HepG2 (cell line): ENCODE results near the gene PRKAG1. TPM values are rescaled to one million over a fixed set of nuclear protein-coding genes. Genes with fewer than 3 reads are reported as not detected.

ENCODE experiments used
- ATAC-seq: fragments of 200-7000 bp; cut with Tn5 transposase; 3 replicates; pipeline ENCODE4 v1.9.1; 2020; ENCODE audit warnings: mild to moderate bottlenecking, moderate library complexity
- Bru-seq: library from RNA; stranded (reverse); fragments of 400-500 nt; gene quantifications from one replicate; lab custom pipeline; 2021; lab: Mats Ljungman, UMichigan
- BruChase-seq, 2 experiments: library from RNA; stranded (reverse); fragments of 400-500 nt; gene quantifications; one replicate each; lab custom pipeline; 2021; lab: Mats Ljungman, UMichigan
- BruUV-seq: library from RNA; stranded (reverse); fragments of 400-500 nt; replicated peaks from 2 replicates; lab custom pipeline; 2021; lab: Mats Ljungman, UMichigan
- CTCF ChIA-PET: fragments of 300-600 bp; formaldehyde crosslinking; extraction: SDS; loops from one replicate; lab custom pipeline; 2021; ENCODE audit warnings: low total read pairs, inconsistent platforms, low intra/inter-chr PET ratio; lab: Yijun Ruan, JAX
- POLR2A ChIA-PET: fragments of 350-600 bp; sonication (Branson Sonifier 250); formaldehyde crosslinking; loops from one replicate; lab custom pipeline; 2020; ENCODE audit warnings: antibody characterized with exemption, inconsistent platforms; lab: Yijun Ruan, JAX
- DNase-seq: peaks from one replicate; pipeline ENCODE4 v3.0.0-alpha.2; 2015; ENCODE audit warnings: low spot score
- FAIRE-seq: peaks from 3 replicates; lab custom pipeline; 2011; peaks lifted over from hg19 to GRCh38; lab: Jason Lieb, UNC
- H2AFZ ChIP-seq: one replicate; pipeline ENCODE4 v1.6.1; 2011; ENCODE audit warnings: low read length, inconsistent platforms
- H3K27ac ChIP-seq: fragments of 300-600 bp; 3 replicates; pipeline ENCODE4 v1.8.0; 2011; ENCODE audit warnings: mixed run types, mild to moderate bottlenecking, mixed read lengths, low read length, inconsistent platforms; ENCODE audit not compliant: insufficient read depth; ENCODE audit errors: extremely low read length
- H3K27me3 ChIP-seq, 2 experiments: fragments of 200-600 bp in 1 of 2; 2 replicates in 1 of 2; 3 replicates in 1 of 2; pipeline versions ENCODE4 v1.6.0 to v1.8.0; 2011; ENCODE audit warnings: low read length in 2 of 2, mild to moderate bottlenecking in 2 of 2, moderate library complexity in 2 of 2, inconsistent platforms in 1 of 2; ENCODE audit not compliant: insufficient read depth in 2 of 2, control insufficient read depth in 1 of 2
- H3K36me3 ChIP-seq, 2 experiments: fragments of 200-600 bp in 1 of 2; replicated peaks in 1 of 2; 2 replicates in 1 of 2; 3 replicates in 1 of 2; pipeline versions ENCODE4 v1.5.1 to v1.8.0; 2011; ENCODE audit warnings: low read length in 2 of 2, inconsistent platforms in 1 of 2; ENCODE audit not compliant: insufficient read depth in 2 of 2, control insufficient read depth in 1 of 2
- H3K4me1 ChIP-seq: 2 replicates; pipeline ENCODE4 v1.5.1; 2012; ENCODE audit warnings: low read length, inconsistent platforms; ENCODE audit not compliant: insufficient read depth
- H3K4me2 ChIP-seq: 2 replicates; pipeline ENCODE4 v1.6.0; 2011; ENCODE audit warnings: low read depth, low read length, inconsistent platforms
- H3K4me3 ChIP-seq, 3 experiments: fragments of 200-600 bp in 1 of 3; sonication (generic), shearing (Covaris generic) in 1 of 3; replicated peaks in 1 of 3; 2 replicates each; pipeline ENCODE4 v1.5.1; 2011 to 2016; ENCODE audit warnings: low read length in 3 of 3, inconsistent platforms in 2 of 3, low read depth in 2 of 3, mild to moderate bottlenecking in 2 of 3, control low read depth in 1 of 3, mixed read lengths in 1 of 3; ENCODE audit not compliant: insufficient read depth in 1 of 3
- H3K79me2 ChIP-seq: one replicate; pipeline ENCODE4 v1.6.1; 2011; ENCODE audit warnings: low read length, inconsistent platforms; ENCODE audit not compliant: insufficient read depth
- H3K9ac ChIP-seq: 2 replicates; pipeline ENCODE4 v1.6.0; 2011; ENCODE audit warnings: mild to moderate bottlenecking, low read depth, low read length, inconsistent platforms; ENCODE audit not compliant: insufficient read depth
- H3K9me3 ChIP-seq: 2 replicates; pipeline ENCODE4 v1.5.1; 2012; ENCODE audit warnings: mild to moderate bottlenecking, low read length
- H4K20me1 ChIP-seq: 2 replicates; pipeline ENCODE4 v1.6.0; 2011; ENCODE audit warnings: inconsistent platforms, mild to moderate bottlenecking, low read length, moderate library complexity; ENCODE audit not compliant: insufficient read depth
- CBX5 ChIP-seq: sonication (generic); formaldehyde crosslinking; IDR thresholded peaks from 2 replicates; pipeline ENCODE4 v1.4.0; 2020; ENCODE audit warnings: missing genetic modification reagents, borderline replicate concordance
- DBP ChIP-seq: sonication (generic); formaldehyde crosslinking; IDR thresholded peaks from 2 replicates; pipeline ENCODE4 v1.4.0; 2020; ENCODE audit warnings: missing genetic modification reagents; ENCODE audit errors: not compliant biosample characterization
- HNRNPLL ChIP-seq: fragments of 200-400 bp; formaldehyde crosslinking; IDR thresholded peaks from 2 replicates; pipeline ENCODE4 v1.6.1; 2017; ENCODE audit warnings: mild to moderate bottlenecking, low read depth, low read length; ENCODE audit not compliant: poor library complexity, severe bottlenecking
- HOXD1 ChIP-seq: sonication (generic); formaldehyde crosslinking; IDR thresholded peaks from 2 replicates; pipeline ENCODE4 v1.5.0; 2020; ENCODE audit warnings: missing genetic modification reagents
- MIER3 ChIP-seq: IDR thresholded peaks from 2 replicates; pipeline ENCODE4 v1.6.1; 2016; ENCODE audit warnings: missing compliant biosample characterization, borderline replicate concordance
- SALL2 ChIP-seq: sonication (generic); formaldehyde crosslinking; IDR thresholded peaks from 2 replicates; pipeline ENCODE4 v1.8.1; 2023; ENCODE audit warnings: mild to moderate bottlenecking, missing genetic modification reagents, inconsistent platforms
- ZBTB1 ChIP-seq: sonication (generic); formaldehyde crosslinking; IDR thresholded peaks from 2 replicates; pipeline ENCODE4 v1.4.0; 2020; ENCODE audit warnings: missing genetic modification reagents, borderline replicate concordance
- ZFP37 ChIP-seq: sonication (generic); formaldehyde crosslinking; IDR thresholded peaks from 2 replicates; pipeline ENCODE4 v1.4.0; 2020; ENCODE audit warnings: missing genetic modification reagents, borderline replicate concordance
- ZFP41 ChIP-seq: sonication (generic); formaldehyde crosslinking; IDR thresholded peaks from 2 replicates; pipeline ENCODE4 v1.4.0; 2020; ENCODE audit warnings: mild to moderate bottlenecking, missing genetic modification reagents, borderline replicate concordance
- WGBS: methylation state at CpG from one replicate; pipeline ENCODE4 v1.1.6; 2017; ENCODE audit warnings: low lambda C conversion rate; 5-methylcytosine and 5-hydroxymethylcytosine counted together
- in situ Hi-C: cut with HindIII; loops from 2 replicates; pipeline ENCODE4 v1.10.0; 2017; ENCODE audit warnings: low pct_unique_long_range_greater_than_20kb; ENCODE audit not compliant: extremely low pct_ligation_motif_present
- intact Hi-C: fragments of 100-400 bp; cut with micrococcal nuclease; formaldehyde crosslinking; loops from one replicate; pipeline ENCODE4 v1.10.0; 2022; ENCODE audit not compliant: unreplicated experiment
- long read RNA-seq, 2 experiments: library from RNA in 1 of 2; library from polyadenylated mRNA in 1 of 2; stranded (forward) in 1 of 2; unstranded in 1 of 2; transcript quantifications; one replicate each; pipeline ENCODE4 v2.0.0, GENCODE V29; 2019 to 2022
- polyA minus RNA-seq, 3 experiments: library from RNA; depleted of rRNA, polyadenylated mRNA; stranded (reverse); fragments of >200 nt; gene quantifications; 2 replicates each; pipeline ENCODE4 v1.2.3, GENCODE V29; 2011; ENCODE audit warnings: low replicate concordance in 1 of 3
- polyA plus RNA-seq, 8 experiments: library from polyadenylated mRNA; depleted of rRNA in 3 of 8; stranded (reverse) in 7 of 8; unstranded in 1 of 8; fragments of >200 nt; fragmentation: Illumina TruSeq in 4 of 8; extraction: Trizol in 4 of 8; gene quantifications; 2 replicates each; pipeline versions ENCODE4 v1.2.1 to v1.2.3, GENCODE V29; 2011 to 2016; ENCODE audit warnings: low read depth in 4 of 8, missing spikeins in 1 of 8, mixed read lengths in 1 of 8; ENCODE audit not compliant: insufficient read depth in 1 of 8
- total RNA-seq, 5 experiments: library from RNA; depleted of rRNA; stranded (reverse); fragments of >200 nt; fragmentation: Illumina TruSeq; extraction: Trizol; gene quantifications; 2 replicates each; pipeline ENCODE4 v1.2.3, GENCODE V29; 2016; ENCODE audit warnings: low read depth in 1 of 5
- TF ChIP-seq, protein P1 (sequence below): sonication (generic); formaldehyde crosslinking; IDR thresholded peaks from 2 replicates; pipeline ENCODE4 v1.4.0; 2020; ENCODE audit warnings: mild to moderate bottlenecking, missing genetic modification reagents
- TF ChIP-seq, protein P2 (sequence below): sonication (generic); formaldehyde crosslinking; IDR thresholded peaks from 2 replicates; pipeline ENCODE4 v1.4.0; 2020; ENCODE audit warnings: missing genetic modification reagents

The PRKAG1 gene
- total RNA-seq (2016; rRNA removed; fragmentation: Illumina TruSeq; extraction: Trizol) (32.8 and 37.6 TPM in 2 replicates), polyA plus RNA-seq (2011; rRNA removed) (21.2 and 26.1 TPM in 2 replicates), polyA minus RNA-seq (2011; rRNA and poly(A)+ RNA removed; ENCODE audit: low replicate concordance) (11.5 and 73.4 TPM in 2 replicates), Bru-seq, nascent RNA (percentile 65 among the genes with signal in this experiment), BruChase-seq, experiment 1, labeled RNA remaining after a 6-hour chase (percentile 66 among the genes with signal in this experiment), BruChase-seq, experiment 2, labeled RNA remaining after a 2-hour chase (percentile 64 among the genes with signal in this experiment)
- total RNA-seq (2016; cell fraction: cytosol; rRNA removed; fragmentation: Illumina TruSeq; extraction: Trizol; ENCODE audit: low read depth): 9.1 and 11.2 TPM in 2 replicates
- 30.6 and 39.9 TPM in 2 replicates for total RNA-seq (2016; cell fraction: insoluble cytoplasmic fraction; rRNA removed; fragmentation: Illumina TruSeq; extraction: Trizol)
- total RNA-seq (2016; cell fraction: membrane; rRNA removed; fragmentation: Illumina TruSeq; extraction: Trizol): 19.3 and 21.1 TPM in 2 replicates
- 16.7 and 19.6 TPM in 2 replicates for total RNA-seq (2016; cell fraction: nucleus; rRNA removed; fragmentation: Illumina TruSeq; extraction: Trizol)
- 18.5 and 26.3 TPM in 2 replicates for polyA plus RNA-seq (2011; cell fraction: cytosol; rRNA removed)
- 8.8 and 11.6 TPM in 2 replicates for polyA plus RNA-seq (2011; cell fraction: nucleus; rRNA removed)
- 20.2 and 21.7 TPM in 2 replicates for polyA plus RNA-seq (2012)
- polyA plus RNA-seq (2016; cell fraction: cytosol; fragmentation: Illumina TruSeq; extraction: Trizol; ENCODE audit: low read depth): 7.6 and 8.8 TPM in 2 replicates
- 38.7 and 40.2 TPM in 2 replicates for polyA plus RNA-seq (2016; cell fraction: insoluble cytoplasmic fraction; fragmentation: Illumina TruSeq; extraction: Trizol; ENCODE audit: low read depth)
- 14.5 and 16.2 TPM in 2 replicates for polyA plus RNA-seq (2016; cell fraction: membrane; fragmentation: Illumina TruSeq; extraction: Trizol; ENCODE audit: low read depth)
- 24.6 and 24.9 TPM in 2 replicates for polyA plus RNA-seq (2016; cell fraction: nucleus; fragmentation: Illumina TruSeq; extraction: Trizol; ENCODE audit: insufficient read depth, low read depth)
- polyA minus RNA-seq (2011; cell fraction: cytosol; rRNA and poly(A)+ RNA removed): 7.8 and 9.5 TPM in 2 replicates
- 11.6 TPM in 2 replicates for polyA minus RNA-seq (2011; cell fraction: nucleus; rRNA and poly(A)+ RNA removed)
- long read RNA-seq, experiment 1, transcript PRKAG1-206 (12 exons, 1,699 nt): major isoform, 27 of 36 reads
- long read RNA-seq, experiment 1, partial matches to known transcripts: 3 of 36 reads
- long read RNA-seq, experiment 1, other reads (novel, unspliced or antisense): 6 of 36 reads
- long read RNA-seq, experiment 2, transcript PRKAG1-206 (12 exons, 1,699 nt): major isoform, 13 of 38 reads
- long read RNA-seq, experiment 2, partial matches to known transcripts: 20 of 38 reads
- long read RNA-seq, experiment 2, other reads (novel, unspliced or antisense): 4 of 38 reads

- Histone ChIP-seq H4K20me1 (no peaks in the 10 kb centered on the region), H3K4me1 (peaks cover 20% of the 10 kb centered on the region), H3K4me2 (peak within 1 kb of the TSS; percentile 98), H3K27ac (peak within 1 kb of the TSS; percentile 86), H3K9me3 (no peaks in the 10 kb centered on the region), H2AFZ (no peak within 1 kb of the TSS), H3K36me3 (peaks cover 11 to 14% of the 10 kb centered on the region in 2 experiments), H3K9ac (peak within 1 kb of the TSS; percentile 86), H3K27me3 (no peaks in the 10 kb centered on the region), H3K79me2 (peaks cover 6% of the 10 kb centered on the region), H3K4me3 (peak within 1 kb of the TSS; percentile 74 to 93 (median 85))
- intact Hi-C loops (loop anchor here (1.0 to 5.0 kb wide), 2 partner anchors 22 to 114 kb away; partner anchors contain the start of gene TUBA1B), in situ Hi-C loops (no loop called here)
- POLR2A ChIA-PET: interaction anchor here (0.8 to 1.6 kb wide), 10 partner anchors 15 to 153 kb away, joined by 3 to 9 read pairs (median 4); partner anchors contain the start of genes DDN, RHEBL1, RND1 and TUBA1B
- ATAC-seq (peak; percentile 89), DNase-seq (peak; percentile 91), FAIRE-seq (peak; percentile 82)
- 2% methylated on average over 28 of the region's 59 CpGs for WGBS
- TSS peak; percentile 69 for BruUV-seq
- CTCF ChIA-PET: interaction anchor here (3.4 kb wide), 1 partner anchor 22 kb away, joined by 15 read pairs; no protein-coding TSS in a partner anchor
- TF ChIP-seq MIER3 (CRISPR knock-in tag) (peak; percentile 50; the same call in 1 of the 2 replicates), ZFP37 (CRISPR knock-in tag) (no peak), ZBTB1 (CRISPR knock-in tag) (no peak), SALL2 (CRISPR knock-in tag) (no peak), HNRNPLL (peak; percentile 71), DBP (CRISPR knock-in tag) (no peak), CBX5 (CRISPR knock-in tag) (no peak; the same call in 1 of the 2 replicates), ZFP41 (peak; percentile 80; the same call in 1 of the 2 replicates), HOXD1 (0 out of 2 replicates have a peak, but pooled peaks have one; percentile 52)
- TF ChIP-seq, protein P1, sequence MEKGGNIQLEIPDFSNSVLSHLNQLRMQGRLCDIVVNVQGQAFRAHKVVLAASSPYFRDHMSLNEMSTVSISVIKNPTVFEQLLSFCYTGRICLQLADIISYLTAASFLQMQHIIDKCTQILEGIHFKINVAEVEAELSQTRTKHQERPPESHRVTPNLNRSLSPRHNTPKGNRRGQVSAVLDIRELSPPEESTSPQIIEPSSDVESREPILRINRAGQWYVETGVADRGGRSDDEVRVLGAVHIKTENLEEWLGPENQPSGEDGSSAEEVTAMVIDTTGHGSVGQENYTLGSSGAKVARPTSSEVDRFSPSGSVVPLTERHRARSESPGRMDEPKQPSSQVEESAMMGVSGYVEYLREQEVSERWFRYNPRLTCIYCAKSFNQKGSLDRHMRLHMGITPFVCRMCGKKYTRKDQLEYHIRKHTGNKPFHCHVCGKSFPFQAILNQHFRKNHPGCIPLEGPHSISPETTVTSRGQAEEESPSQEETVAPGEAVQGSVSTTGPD (CRISPR knock-in tag): no peak
- TF ChIP-seq, protein P2, sequence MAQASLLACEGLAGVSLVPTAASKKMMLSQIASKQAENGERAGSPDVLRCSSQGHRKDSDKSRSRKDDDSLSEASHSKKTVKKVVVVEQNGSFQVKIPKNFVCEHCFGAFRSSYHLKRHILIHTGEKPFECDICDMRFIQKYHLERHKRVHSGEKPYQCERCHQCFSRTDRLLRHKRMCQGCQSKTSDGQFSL (CRISPR knock-in tag): peak; percentile 99
These were observed at the start of gene PRKAG1 for GRCh38 chr12:49018261-49019119. TSS of gene PRKAG1 (minus strand) at chr12:49018776. CDS start at chr12:49018740, 36 bp downstream.
